Panc1 (cell line): ENCODE results near the gene GSDMA.

Source experiments
- REST ChIP-seq, 2 experiments: IDR thresholded peaks; 2 replicates each; pipeline ENCODE4 v1.6.1; 2011 to 2012; ENCODE audit warnings: low read depth in 2 of 2, control low read depth in 1 of 2, low read length in 1 of 2, mild to moderate bottlenecking in 1 of 2, moderate library complexity in 1 of 2; ENCODE audit not compliant: insufficient read depth in 1 of 2
- SIN3A ChIP-seq: IDR thresholded peaks from 2 replicates; pipeline ENCODE4 v1.6.1; 2012; ENCODE audit warnings: low read depth, mild to moderate bottlenecking, low read length, moderate library complexity, borderline replicate concordance; ENCODE audit not compliant: insufficient read depth
- TF ChIP-seq, protein P1 (sequence below): fragments of 450-650 bp; IDR thresholded peaks from 2 replicates; pipeline ENCODE4 v1.5.1; 2017; ENCODE audit warnings: mild to moderate bottlenecking

DNA sequence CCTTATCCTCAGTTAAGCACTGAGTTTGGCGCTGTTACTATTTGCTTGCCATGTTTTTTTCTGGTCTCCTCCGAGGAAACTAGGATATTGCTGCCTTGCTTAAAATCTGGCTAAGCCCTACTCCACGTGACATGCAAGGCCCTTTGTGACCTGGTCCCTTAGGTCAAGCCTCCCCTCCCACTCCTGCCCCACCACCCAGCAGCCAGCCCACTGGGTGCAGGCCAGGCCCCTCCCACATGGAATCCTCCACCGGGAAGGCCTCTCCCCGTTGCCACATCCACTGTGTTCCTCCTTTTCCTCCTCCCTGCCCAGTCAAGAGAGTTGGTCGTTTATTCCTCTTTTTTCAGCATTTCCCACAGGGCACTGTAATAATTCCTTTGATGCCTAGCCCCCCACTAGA, 34.0 kb downstream of the GSDMA start:
- TF ChIP-seq, protein P1, sequence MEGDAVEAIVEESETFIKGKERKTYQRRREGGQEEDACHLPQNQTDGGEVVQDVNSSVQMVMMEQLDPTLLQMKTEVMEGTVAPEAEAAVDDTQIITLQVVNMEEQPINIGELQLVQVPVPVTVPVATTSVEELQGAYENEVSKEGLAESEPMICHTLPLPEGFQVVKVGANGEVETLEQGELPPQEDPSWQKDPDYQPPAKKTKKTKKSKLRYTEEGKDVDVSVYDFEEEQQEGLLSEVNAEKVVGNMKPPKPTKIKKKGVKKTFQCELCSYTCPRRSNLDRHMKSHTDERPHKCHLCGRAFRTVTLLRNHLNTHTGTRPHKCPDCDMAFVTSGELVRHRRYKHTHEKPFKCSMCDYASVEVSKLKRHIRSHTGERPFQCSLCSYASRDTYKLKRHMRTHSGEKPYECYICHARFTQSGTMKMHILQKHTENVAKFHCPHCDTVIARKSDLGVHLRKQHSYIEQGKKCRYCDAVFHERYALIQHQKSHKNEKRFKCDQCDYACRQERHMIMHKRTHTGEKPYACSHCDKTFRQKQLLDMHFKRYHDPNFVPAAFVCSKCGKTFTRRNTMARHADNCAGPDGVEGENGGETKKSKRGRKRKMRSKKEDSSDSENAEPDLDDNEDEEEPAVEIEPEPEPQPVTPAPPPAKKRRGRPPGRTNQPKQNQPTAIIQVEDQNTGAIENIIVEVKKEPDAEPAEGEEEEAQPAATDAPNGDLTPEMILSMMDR: no peak
- TF ChIP-seq SIN3A (no peak), REST (IDR thresholded peaks at IDR 0.05; ENCODE audit: insufficient read depth in 1 of 2, low read depth in 2 of 2, low read length in 1 of 2) (no peak)
